ENCODE results near the gene RAB11FIP4. TPM values are rescaled to one million over a fixed set of nuclear protein-coding genes. Genes with fewer than 3 reads are reported as not detected.
A peak's percentile ranks its signal among the peaks of the same experiment; 100 is the strongest.

RAB11FIP4 gene
- total and polyA plus RNA-seq, 9 of the 15 experiments (the other 6 are each of a cell fraction or from before 2014, with no cell fraction given) = 0.62 to 16.6 (median 8.9) TPM

GRCh38 chr17:31549121-31549524 is 157.6 kb downstream of the RAB11FIP4 start (continued):
- 0 out of 2 replicates have a peak, but pooled peaks have one; percentile 19 for TF ChIP-seq GMEB1 (CRISPR knock-in tag; IDR thresholded peaks at IDR 0.05)
- 0 out of 2 replicates have a peak, but pooled peaks have one; percentile 66 for TF ChIP-seq PREB (CRISPR knock-in tag; IDR thresholded peaks at IDR 0.05)
- TF ChIP-seq CREB1 (IDR thresholded peaks at IDR 0.05) = no peak
- 0 out of 2 replicates have a peak, but pooled peaks have one; percentile 9 for TF ChIP-seq CREB1 (CRISPR knock-in tag; IDR thresholded peaks at IDR 0.05)
- peak; percentile 37; the same call in 1 of the 2 replicates for TF ChIP-seq EP400 (IDR thresholded peaks at IDR 0.05)
- TF ChIP-seq ZSCAN32 (CRISPR knock-in tag; IDR thresholded peaks at IDR 0.05) = no peak
- TF ChIP-seq GABPB1 (CRISPR knock-in tag; IDR thresholded peaks at IDR 0.05) = peak; percentile 4; the same call in 1 of the 2 replicates
- no peak for TF ChIP-seq GATAD2B (IDR thresholded peaks at IDR 0.05; ENCODE audit: borderline replicate concordance)
- peak; percentile 32 to 63 for TF ChIP-seq E2F6 (IDR thresholded peaks at IDR 0.05; ENCODE audit: borderline replicate concordance in 1 of 2, extremely low read depth in 1 of 2, insufficient read depth in 1 of 2, insufficient read length in 1 of 2, low read depth in 1 of 2, low read length in 1 of 2, poor library complexity in 1 of 2, severe bottlenecking in 1 of 2)
- TF ChIP-seq ZNF518B (CRISPR knock-in tag; IDR thresholded peaks at IDR 0.05) = no peak
- TF ChIP-seq ZBTB1 (CRISPR knock-in tag; IDR thresholded peaks at IDR 0.05; ENCODE audit: borderline replicate concordance, low read depth) = no peak; the same call in 1 of the 2 replicates
- peak; percentile 61 for TF ChIP-seq ESRRA (IDR thresholded peaks at IDR 0.05; ENCODE audit: borderline replicate concordance, low read depth)

Measured in K562 (cell line).